ENCODE data around the gene JAGN1. TPM values are rescaled to one million over a fixed set of nuclear protein-coding genes. Genes with fewer than 3 reads are reported as not detected.

JAGN1 gene
- total and polyA plus RNA-seq, 9 of the 15 experiments (the other 6 are each of a cell fraction or from before 2014, with no cell fraction given): 31.6 to 77.8 (median 40.3) TPM

- TF ChIP-seq SP2 (IDR thresholded peaks at IDR 0.05; ENCODE audit: extremely low read depth, low read depth, low read length, poor library complexity, severe bottlenecking) (peak; percentile 95), KDM1A (IDR thresholded peaks at IDR 0.05) (peak; percentile 60 to 67; a peak in 2 of 4 replicates), ZNF184 (CRISPR knock-in tag; IDR thresholded peaks at IDR 0.05) (no peak), ETS1 (conservative IDR thresholded peaks at IDR 0.05; ENCODE audit: control insufficient read depth, low read depth, low read length) (peak; percentile 42; the same call in 1 of the 2 replicates), KLF1 (tag; IDR thresholded peaks at IDR 0.05) (peak; percentile 82), LARP7 (IDR thresholded peaks at IDR 0.05) (no peak), ZSCAN29 (IDR thresholded peaks at IDR 0.05) (no peak), SIN3A (IDR thresholded peaks at IDR 0.05; ENCODE audit: borderline replicate concordance in 2 of 2, control insufficient read depth in 1 of 2, low read depth in 2 of 2, low read length in 2 of 2) (peak; percentile 59 to 80; a peak in 2 of 4 replicates), MIER1 (IDR thresholded peaks at IDR 0.05; ENCODE audit: low read depth) (no peak), HMGN3 (IDR thresholded peaks at IDR 0.05; ENCODE audit: borderline replicate concordance, extremely low read depth, insufficient read length, low read depth, low read length) (peak; percentile 86), RHOXF2B (CRISPR knock-in tag; conservative IDR thresholded peaks at IDR 0.05) (no peak), XRCC5 (IDR thresholded peaks at IDR 0.05; ENCODE audit: low read depth, low read length) (no peak), HMBOX1 (IDR thresholded peaks at IDR 0.05) (no peak)
- TF ChIP-seq, protein P1, sequence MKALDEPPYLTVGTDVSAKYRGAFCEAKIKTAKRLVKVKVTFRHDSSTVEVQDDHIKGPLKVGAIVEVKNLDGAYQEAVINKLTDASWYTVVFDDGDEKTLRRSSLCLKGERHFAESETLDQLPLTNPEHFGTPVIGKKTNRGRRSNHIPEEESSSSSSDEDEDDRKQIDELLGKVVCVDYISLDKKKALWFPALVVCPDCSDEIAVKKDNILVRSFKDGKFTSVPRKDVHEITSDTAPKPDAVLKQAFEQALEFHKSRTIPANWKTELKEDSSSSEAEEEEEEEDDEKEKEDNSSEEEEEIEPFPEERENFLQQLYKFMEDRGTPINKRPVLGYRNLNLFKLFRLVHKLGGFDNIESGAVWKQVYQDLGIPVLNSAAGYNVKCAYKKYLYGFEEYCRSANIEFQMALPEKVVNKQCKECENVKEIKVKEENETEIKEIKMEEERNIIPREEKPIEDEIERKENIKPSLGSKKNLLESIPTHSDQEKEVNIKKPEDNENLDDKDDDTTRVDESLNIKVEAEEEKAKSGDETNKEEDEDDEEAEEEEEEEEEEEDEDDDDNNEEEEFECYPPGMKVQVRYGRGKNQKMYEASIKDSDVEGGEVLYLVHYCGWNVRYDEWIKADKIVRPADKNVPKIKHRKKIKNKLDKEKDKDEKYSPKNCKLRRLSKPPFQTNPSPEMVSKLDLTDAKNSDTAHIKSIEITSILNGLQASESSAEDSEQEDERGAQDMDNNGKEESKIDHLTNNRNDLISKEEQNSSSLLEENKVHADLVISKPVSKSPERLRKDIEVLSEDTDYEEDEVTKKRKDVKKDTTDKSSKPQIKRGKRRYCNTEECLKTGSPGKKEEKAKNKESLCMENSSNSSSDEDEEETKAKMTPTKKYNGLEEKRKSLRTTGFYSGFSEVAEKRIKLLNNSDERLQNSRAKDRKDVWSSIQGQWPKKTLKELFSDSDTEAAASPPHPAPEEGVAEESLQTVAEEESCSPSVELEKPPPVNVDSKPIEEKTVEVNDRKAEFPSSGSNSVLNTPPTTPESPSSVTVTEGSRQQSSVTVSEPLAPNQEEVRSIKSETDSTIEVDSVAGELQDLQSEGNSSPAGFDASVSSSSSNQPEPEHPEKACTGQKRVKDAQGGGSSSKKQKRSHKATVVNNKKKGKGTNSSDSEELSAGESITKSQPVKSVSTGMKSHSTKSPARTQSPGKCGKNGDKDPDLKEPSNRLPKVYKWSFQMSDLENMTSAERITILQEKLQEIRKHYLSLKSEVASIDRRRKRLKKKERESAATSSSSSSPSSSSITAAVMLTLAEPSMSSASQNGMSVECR (CRISPR knock-in tag; IDR thresholded peaks at IDR 0.05): peak; percentile 76
- TF ChIP-seq, protein P2, sequence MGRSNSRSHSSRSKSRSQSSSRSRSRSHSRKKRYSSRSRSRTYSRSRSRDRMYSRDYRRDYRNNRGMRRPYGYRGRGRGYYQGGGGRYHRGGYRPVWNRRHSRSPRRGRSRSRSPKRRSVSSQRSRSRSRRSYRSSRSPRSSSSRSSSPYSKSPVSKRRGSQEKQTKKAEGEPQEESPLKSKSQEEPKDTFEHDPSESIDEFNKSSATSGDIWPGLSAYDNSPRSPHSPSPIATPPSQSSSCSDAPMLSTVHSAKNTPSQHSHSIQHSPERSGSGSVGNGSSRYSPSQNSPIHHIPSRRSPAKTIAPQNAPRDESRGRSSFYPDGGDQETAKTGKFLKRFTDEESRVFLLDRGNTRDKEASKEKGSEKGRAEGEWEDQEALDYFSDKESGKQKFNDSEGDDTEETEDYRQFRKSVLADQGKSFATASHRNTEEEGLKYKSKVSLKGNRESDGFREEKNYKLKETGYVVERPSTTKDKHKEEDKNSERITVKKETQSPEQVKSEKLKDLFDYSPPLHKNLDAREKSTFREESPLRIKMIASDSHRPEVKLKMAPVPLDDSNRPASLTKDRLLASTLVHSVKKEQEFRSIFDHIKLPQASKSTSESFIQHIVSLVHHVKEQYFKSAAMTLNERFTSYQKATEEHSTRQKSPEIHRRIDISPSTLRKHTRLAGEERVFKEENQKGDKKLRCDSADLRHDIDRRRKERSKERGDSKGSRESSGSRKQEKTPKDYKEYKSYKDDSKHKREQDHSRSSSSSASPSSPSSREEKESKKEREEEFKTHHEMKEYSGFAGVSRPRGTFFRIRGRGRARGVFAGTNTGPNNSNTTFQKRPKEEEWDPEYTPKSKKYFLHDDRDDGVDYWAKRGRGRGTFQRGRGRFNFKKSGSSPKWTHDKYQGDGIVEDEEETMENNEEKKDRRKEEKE (IDR thresholded peaks at IDR 0.05; ENCODE audit: borderline replicate concordance in 1 of 2, control insufficient read depth in 1 of 2, low read depth in 2 of 2, low read length in 1 of 2): peak in 1 of 2 experiments; percentile 76; a peak in 1 of 4 replicates
These were observed at the start of gene JAGN1 (continued) for GRCh38 chr3:9890249-9891071.

Data from K562 (cell line).